Frontal cortex (tissue), 4 donors: ENCODE results near the gene FADD. TPM values are rescaled to one million over a fixed set of nuclear protein-coding genes. Genes with fewer than 3 reads are reported as not detected.

Source experiments
- DNase-seq, 2 donors: peaks; one replicate each; pipeline ENCODE4 v3.0.0; 2012; ENCODE audit warnings: low spot score in 2 of 2
- FAIRE-seq: peaks from 2 replicates; lab custom pipeline; 2012; peaks lifted over from hg19 to GRCh38; lab: Jason Lieb, UNC
- total RNA-seq: library from RNA; depleted of rRNA; stranded (reverse); fragments of >200 nt; gene quantifications from one replicate; pipeline ENCODE4 v1.2.3, GENCODE V29; 2014
- donor health status: control.
- donor health status: control.
- donor health status: control.

FADD gene, protein sequence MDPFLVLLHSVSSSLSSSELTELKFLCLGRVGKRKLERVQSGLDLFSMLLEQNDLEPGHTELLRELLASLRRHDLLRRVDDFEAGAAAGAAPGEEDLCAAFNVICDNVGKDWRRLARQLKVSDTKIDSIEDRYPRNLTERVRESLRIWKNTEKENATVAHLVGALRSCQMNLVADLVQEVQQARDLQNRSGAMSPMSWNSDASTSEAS
- total RNA-seq, result 20.0 TPM

DNA sequence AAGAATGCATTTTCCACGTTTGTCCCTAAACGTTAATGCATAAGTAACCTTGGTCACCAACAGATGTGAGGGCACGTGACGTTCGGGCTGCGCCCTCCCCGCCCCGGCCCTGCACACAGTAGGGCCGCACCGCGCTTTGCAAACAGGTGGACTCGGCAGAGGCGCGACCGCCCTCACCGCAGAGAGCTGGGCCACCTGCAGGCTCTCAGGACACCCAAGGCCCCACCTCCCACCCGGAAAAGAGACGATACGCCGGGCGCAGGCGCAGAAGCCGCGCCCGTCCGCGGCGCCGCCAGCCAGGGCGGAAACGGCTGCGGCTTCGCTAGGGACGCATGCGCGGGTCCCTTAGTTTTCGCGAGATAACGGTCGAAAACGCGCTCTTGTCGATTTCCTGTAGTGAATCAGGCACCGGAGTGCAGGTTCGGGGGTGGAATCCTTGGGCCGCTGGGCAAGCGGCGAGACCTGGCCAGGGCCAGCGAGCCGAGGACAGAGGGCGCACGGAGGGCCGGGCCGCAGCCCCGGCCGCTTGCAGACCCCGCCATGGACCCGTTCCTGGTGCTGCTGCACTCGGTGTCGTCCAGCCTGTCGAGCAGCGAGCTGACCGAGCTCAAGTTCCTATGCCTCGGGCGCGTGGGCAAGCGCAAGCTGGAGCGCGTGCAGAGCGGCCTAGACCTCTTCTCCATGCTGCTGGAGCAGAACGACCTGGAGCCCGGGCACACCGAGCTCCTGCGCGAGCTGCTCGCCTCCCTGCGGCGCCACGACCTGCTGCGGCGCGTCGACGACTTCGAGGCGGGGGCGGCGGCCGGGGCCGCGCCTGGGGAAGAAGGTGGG lies at the start of gene FADD:
FADD (plus strand) TSS at position 377 of the 831 bp plus-strand sequence; CDS start at position 541, 164 bp downstream.
- FAIRE-seq (no peak), DNase-seq (peak; percentile 87)

- FAIRE-seq, result no peak
Measured at GRCh38 chr11:70155386-70155785, 47.7 kb upstream of the FADD start.

DNA sequence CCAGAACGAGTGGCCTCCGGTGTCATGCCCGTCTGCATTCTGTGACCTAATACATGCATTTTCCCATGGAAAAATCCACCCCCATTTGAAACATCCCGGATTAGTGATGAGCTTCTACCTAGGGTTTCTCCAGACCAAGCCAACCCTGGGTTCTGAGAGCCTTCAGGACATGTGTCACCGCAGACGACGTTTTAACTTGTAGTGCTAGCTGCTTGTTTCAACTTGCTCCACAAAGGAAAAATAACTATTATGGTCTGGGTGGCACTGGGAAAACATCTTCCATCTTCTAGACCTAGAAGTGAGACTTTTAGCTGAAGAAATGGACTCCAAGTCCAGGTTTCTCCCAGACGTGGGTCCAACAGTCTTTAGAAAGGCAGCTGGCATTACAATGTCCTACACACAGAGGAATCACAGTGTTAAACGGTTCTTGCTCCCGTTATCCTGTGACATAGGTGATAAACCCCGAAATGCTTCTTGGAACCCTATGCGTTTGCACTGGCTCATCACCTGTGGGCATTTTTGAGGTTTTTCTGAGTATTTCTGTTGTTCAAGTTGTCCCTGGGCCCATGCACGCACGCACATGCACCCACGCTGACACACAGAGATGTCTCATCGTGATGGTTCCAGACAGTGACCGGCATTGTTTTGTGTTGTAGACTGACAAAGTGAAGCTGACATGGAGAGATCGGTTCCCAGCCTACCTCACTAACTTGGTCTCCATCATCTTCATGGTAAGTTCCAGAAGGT lies 46.6 kb upstream of the FADD start:
- DNase-seq (no peak), FAIRE-seq (no peak)

More at GRCh38 chr11:70155386-70155785, 47.7 kb upstream of the FADD start:
- DNase-seq, result no peak

DNA sequence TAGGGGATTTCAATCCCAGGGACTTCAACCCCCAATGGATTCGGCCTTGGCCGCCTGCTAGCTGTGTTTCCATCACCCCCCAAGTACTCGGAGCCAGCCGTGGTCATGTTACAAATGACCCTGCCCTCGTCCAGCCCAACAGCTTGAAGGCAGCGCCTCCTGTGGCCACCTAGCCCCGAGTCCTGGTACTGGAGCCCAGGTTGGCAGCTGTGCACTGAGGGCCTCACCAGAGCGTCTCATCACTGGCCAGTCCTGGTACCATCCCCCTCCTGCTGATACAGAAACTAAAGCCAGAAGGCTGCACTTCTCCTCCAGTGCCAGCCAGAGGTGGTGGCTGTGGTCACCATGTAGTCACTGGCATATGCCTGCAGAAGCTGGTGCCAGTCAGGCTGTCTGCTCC lies 44.9 kb upstream of the FADD start:
- FAIRE-seq, result no peak
- DNase-seq, result no peak

DNA sequence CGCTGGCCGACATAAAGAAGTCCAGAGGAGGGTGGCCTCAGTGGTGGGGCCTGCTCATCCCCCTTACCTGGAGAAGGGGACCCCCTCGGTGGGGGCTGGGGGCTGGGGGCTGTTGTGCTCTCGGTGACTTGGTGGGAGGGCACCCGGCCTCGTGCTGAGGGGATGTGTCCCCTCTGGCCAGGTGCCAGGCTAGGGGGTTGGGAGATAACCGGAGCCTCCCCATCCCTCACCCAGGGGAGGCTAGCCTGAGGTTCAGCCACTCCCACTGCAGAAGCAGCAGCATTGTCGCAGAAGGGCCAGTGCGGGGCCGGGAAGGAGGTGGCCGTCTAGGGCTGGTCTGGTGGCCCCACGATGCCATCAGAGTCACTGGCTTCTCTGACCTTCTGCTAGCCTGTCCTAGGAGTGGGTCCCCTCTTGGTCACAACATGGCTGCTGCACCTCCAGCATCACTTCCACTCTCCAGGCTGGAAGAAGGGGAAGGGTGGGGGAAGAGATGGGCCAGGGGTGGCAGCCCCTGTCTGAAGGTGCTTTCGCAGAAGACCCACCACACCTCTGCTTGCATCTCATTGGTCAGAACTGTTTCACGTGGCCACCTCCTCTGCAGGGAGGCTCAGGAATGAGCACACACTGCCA lies 44.2 kb upstream of the FADD start:
- DNase-seq, result no peak
- FAIRE-seq, result no peak

- DNase-seq (no peak), FAIRE-seq (no peak)
Measured at GRCh38 chr11:70159627-70160570, 43.2 kb upstream of the FADD start.

- DNase-seq, result no peak
- no peak for FAIRE-seq
Measured at GRCh38 chr11:70161043-70161625, 42.0 kb upstream of the FADD start.

GRCh38 chr11:70164705-70165104 lies 38.4 kb upstream of the FADD start:
- DNase-seq (no peak), FAIRE-seq (no peak)

DNA sequence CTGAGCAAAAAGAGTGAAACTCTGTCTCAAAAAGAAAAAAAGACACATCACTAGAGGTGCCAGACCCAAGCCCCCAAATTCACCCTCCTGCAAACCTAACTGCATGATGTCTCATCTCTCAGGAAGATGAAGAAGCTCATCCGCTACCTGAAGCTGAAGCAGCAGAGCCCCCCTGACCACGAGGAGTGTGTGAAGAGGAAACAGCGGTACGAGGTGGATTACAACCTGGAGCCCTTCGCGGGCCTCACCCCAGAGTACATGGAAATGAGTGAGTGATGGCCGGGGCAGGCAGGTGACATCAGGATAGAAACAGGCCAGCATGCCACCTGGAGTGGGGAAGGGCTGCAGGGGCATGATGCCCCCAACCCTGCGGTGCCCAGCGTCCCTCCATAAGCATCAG lies 36.0 kb upstream of the FADD start:
- DNase-seq, result no peak
- no peak for FAIRE-seq

GRCh38 chr11:70167723-70168404 lies 35.2 kb upstream of the FADD start:
- no peak for FAIRE-seq
- DNase-seq, result no peak

- FAIRE-seq (no peak), DNase-seq (no peak)
Measured at GRCh38 chr11:70168405-70168754, 34.7 kb upstream of the FADD start.

GRCh38 chr11:70169127-70169526 lies 34.0 kb upstream of the FADD start:
- DNase-seq (no peak), FAIRE-seq (no peak)

- FAIRE-seq (no peak), DNase-seq (no peak)
Measured at GRCh38 chr11:70169632-70170031, 33.5 kb upstream of the FADD start.

GRCh38 chr11:70170596-70171210 lies 32.4 kb upstream of the FADD start:
- DNase-seq, result no peak
- FAIRE-seq, result no peak

DNA sequence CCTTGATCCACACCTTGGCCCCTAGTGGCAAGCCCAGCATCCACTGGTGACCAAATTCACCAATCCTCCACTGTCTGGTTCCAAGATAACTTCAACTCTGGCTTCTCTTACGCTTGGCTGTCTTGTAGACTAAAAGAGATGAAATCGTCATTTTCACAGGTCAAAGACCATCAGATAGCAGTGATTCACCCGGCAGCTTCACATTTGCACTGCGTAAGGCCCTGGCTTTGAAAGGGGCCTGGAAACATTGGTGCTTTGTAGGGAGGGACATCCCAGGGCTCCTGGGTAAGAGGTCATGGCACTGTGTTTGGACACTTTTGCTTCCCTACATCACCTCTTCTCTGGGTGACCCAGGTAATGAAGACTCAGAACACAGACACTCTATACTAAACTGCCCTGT lies 30.1 kb upstream of the FADD start:
- no peak for DNase-seq
- no peak for FAIRE-seq

GRCh38 chr11:70174547-70175235 lies 28.4 kb upstream of the FADD start:
- FAIRE-seq (no peak), DNase-seq (no peak)

DNA sequence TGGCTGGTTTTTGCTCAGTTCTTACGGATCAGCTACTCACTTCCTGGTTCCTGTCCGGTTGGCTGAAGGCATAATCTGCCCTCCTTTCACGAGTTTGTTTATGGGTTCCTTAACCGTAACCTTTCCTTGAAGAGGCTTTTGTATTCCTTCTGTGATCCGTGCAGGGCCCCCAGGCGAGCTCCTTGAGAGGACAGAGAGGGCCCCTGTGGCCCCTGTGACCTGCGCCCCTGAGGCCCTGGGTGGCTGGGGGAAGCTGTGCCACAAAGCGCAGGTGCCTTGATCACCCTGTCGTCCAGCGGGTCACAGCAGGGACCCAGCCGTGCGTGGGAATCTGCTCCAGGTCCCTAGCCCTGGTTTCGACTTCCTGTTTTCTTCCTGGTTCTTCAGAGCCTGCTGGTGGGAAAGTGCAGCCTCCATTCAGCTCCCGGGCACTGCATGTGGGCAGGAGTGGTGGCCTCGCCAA lies 27.8 kb upstream of the FADD start:
- DNase-seq, result no peak
- no peak for FAIRE-seq
